H1 (cell line): ENCODE data around the gene MUC2.

Experiments
- CEBPB ChIP-seq: IDR thresholded peaks from 2 replicates; pipeline ENCODE4 v1.6.1; 2012; ENCODE audit warnings: low read depth, low read length
- CTCF ChIP-seq, 3 experiments: IDR thresholded peaks; 1 replicate in 2 of 3; 2 replicates in 1 of 3; pipeline versions ENCODE4 v1.5.1 to v1.6.1; 2011; ENCODE audit warnings: low read length in 3 of 3, mild to moderate bottlenecking in 3 of 3, inconsistent platforms in 2 of 3, low read depth in 1 of 3, moderate library complexity in 1 of 3; ENCODE audit not compliant: insufficient read depth in 1 of 3; ENCODE audit errors: control extremely low read depth in 1 of 3
- EZH2 ChIP-seq: fragments of 200-600 bp; sonication (generic); IDR thresholded peaks from 2 replicates; pipeline ENCODE4 v1.7.1; 2012; ENCODE audit warnings: low read depth, mild to moderate bottlenecking, moderate library complexity, low read length, inconsistent platforms; ENCODE audit not compliant: severe bottlenecking
- RNF2 ChIP-seq: fragments of 200-900, 300-1000 bp; sonication (generic); IDR thresholded peaks from 2 replicates; pipeline ENCODE4 v1.7.1; 2016; ENCODE audit warnings: borderline replicate concordance, low read depth, mild to moderate bottlenecking, antibody characterized with exemption, low read length; ENCODE audit not compliant: poor library complexity, severe bottlenecking; ENCODE audit errors: missing control alignments
- TAF1 ChIP-seq: IDR thresholded peaks from 2 replicates; pipeline ENCODE4 v1.6.1; 2011; ENCODE audit warnings: mild to moderate bottlenecking, low read depth, low read length
- TEAD4 ChIP-seq: IDR thresholded peaks from 2 replicates; pipeline ENCODE4 v1.6.1; 2012; ENCODE audit warnings: low read depth, low read length, inconsistent platforms, mixed read lengths

DNA sequence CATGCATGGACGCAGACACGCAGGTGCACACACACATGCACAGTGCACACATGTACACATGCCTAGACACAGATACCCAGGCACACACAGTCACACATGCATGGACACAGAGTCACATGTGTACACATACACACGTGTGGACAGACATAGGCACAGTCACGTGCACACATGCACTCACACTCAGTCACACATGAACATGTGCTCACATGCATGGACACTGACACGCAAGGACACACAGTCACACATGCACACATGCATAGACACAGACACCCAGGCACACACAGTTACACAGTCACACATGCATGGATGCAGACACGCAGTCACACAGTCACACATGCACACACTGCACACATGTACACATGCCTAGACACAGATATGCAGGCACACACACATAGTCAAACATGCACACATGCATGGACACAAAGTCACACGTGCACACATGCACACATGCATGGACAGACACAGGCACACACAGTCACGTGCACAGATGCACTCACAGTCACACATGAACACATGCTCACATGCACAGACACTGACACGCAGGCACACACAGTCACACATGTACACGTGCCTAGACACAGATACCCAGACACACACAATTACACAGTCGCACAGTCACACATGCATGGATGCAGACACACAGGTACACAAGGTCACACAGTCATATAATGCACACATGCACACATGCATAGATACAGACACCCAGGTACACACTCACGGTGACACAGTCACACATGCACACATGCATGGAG lies 16.8 kb downstream of the MUC2 start:
- TF ChIP-seq TAF1 (no peak), RNF2 (no peak), CTCF (IDR thresholded peaks at IDR 0.05; ENCODE audit: control extremely low read depth in 1 of 3, insufficient read depth in 1 of 3, low read depth in 1 of 3, low read length in 3 of 3) (no peak), TEAD4 (no peak), EZH2 (no peak), CEBPB (no peak)
